ENCODE data around the gene TNFRSF25. TPM values are rescaled to one million over a fixed set of nuclear protein-coding genes. Genes with fewer than 3 reads are reported as not detected.

The TNFRSF25 gene
- total RNA-seq, 1 experiment from 2014 or later, result 19.4 TPM

DNA sequence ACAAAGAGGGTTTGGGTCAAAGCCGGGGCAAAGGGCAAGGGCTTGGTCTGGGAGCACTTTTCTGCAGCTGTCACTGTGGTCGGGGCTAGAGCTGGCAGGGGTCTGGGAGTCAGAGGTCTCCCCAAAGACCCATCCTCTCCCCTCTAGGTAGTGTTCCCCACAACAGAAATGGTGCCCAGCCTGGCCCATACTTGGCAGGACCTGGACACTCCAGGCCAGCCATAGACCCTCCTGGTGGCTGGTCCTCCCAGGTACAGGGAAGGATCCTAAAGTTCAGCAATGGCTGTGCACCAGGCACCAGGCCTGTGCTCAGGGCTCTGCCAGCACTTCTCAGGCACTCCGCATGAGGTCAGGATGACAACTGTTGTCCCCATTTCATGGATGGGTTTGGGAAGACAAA is 30.4 kb downstream of the TNFRSF25 start:
- Histone ChIP-seq H3K9me3 (ENCODE audit: control insufficient read depth, low read depth, low read length) (no peaks in the 10 kb centered on the region), H3K27ac (ENCODE audit: insufficient read length, low read depth, low read length) (no peak overlapping the region), H3K4me2 (ENCODE audit: insufficient read depth, insufficient read length, low read length) (no peak overlapping the region), H3K79me1 (ENCODE audit: insufficient read depth, low read depth, low read length, poor library complexity, severe bottlenecking) (no peaks in the 10 kb centered on the region), H3K4me1 (ENCODE audit: insufficient read depth, low read length) (no peaks in the 10 kb centered on the region), H4K91ac (ENCODE audit: insufficient read length, low read depth, low read length) (no peak overlapping the region), H3K23me2 (ENCODE audit: insufficient read length, low read depth, low read length, poor library complexity, severe bottlenecking) (no peaks in the 10 kb centered on the region), H3K4ac (ENCODE audit: low read depth, low read length) (no peak overlapping the region), H2BK20ac (ENCODE audit: low read depth, low read length, poor library complexity, severe bottlenecking) (no peak overlapping the region), H2BK12ac (ENCODE audit: insufficient read length, low read depth, low read length) (no peak overlapping the region), H2BK120ac (ENCODE audit: low read depth, low read length, poor library complexity, severe bottlenecking) (no peak overlapping the region), H3K14ac (ENCODE audit: insufficient read depth, low read length) (no peak overlapping the region), H3K9ac (ENCODE audit: extremely low read depth, insufficient read length, low read length) (no peak overlapping the region), H4K20me1 (ENCODE audit: control insufficient read depth, insufficient read depth, insufficient read length) (no peaks in the 10 kb centered on the region), H3K79me2 (ENCODE audit: insufficient read depth, low read length) (no peaks in the 10 kb centered on the region), H3T11ph (ENCODE audit: low read length) (no peak overlapping the region), H4K8ac (replicated peaks; ENCODE audit: insufficient read length, low read depth, low read length) (no peak overlapping the region), H3K18ac (ENCODE audit: insufficient read length, low read depth, low read length) (no peak overlapping the region), H2AFZ (ENCODE audit: low read length) (no peak overlapping the region), H3K56ac (ENCODE audit: insufficient read length, low read depth, low read length) (no peak overlapping the region), H2AK5ac (ENCODE audit: insufficient read length, low read length) (no peak overlapping the region), H4K5ac (ENCODE audit: insufficient read length, low read depth, low read length) (no peak overlapping the region), H3K27me3 (ENCODE audit: insufficient read depth, low read length) (no peaks in the 10 kb centered on the region), H3K23ac (ENCODE audit: insufficient read length, low read depth, low read length) (no peak overlapping the region), H2BK5ac (ENCODE audit: insufficient read length, low read length) (no peak overlapping the region), H2BK15ac (ENCODE audit: low read depth, low read length) (no peak overlapping the region)
- TF ChIP-seq, protein P1, sequence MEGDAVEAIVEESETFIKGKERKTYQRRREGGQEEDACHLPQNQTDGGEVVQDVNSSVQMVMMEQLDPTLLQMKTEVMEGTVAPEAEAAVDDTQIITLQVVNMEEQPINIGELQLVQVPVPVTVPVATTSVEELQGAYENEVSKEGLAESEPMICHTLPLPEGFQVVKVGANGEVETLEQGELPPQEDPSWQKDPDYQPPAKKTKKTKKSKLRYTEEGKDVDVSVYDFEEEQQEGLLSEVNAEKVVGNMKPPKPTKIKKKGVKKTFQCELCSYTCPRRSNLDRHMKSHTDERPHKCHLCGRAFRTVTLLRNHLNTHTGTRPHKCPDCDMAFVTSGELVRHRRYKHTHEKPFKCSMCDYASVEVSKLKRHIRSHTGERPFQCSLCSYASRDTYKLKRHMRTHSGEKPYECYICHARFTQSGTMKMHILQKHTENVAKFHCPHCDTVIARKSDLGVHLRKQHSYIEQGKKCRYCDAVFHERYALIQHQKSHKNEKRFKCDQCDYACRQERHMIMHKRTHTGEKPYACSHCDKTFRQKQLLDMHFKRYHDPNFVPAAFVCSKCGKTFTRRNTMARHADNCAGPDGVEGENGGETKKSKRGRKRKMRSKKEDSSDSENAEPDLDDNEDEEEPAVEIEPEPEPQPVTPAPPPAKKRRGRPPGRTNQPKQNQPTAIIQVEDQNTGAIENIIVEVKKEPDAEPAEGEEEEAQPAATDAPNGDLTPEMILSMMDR (conservative IDR thresholded peaks at IDR 0.05), result no peak
- Mint-ChIP-seq H3K27me3 (ENCODE audit: low read depth) (peaks cover 65% of the 10 kb centered on the region), H3K9me3 (no peaks in the 10 kb centered on the region; a peak in 1 of 5 replicates), H3K4me1 (peaks cover 13 to 16% of the 10 kb centered on the region in 2 experiments), H3K36me3 (ENCODE audit: insufficient read depth in 1 of 3, low read depth in 3 of 3) (no peaks in the 10 kb centered on the region), H3K27ac (no peak overlapping the region), H3K4me3 (no peak overlapping the region)
- no CpG with 5 or more reads among the region's 3 CpGs for WGBS (ENCODE audit: extremely low coverage, insufficient read length, low lambda C conversion rate)
- no peak for DNase-seq

Measured in H9 (cell line).